Esophagus (tissue), 2 donors: ENCODE measurements around the gene SEMA4A. TPM values are rescaled to one million over a fixed set of nuclear protein-coding genes. Genes with fewer than 3 reads are reported as not detected.

Experiments
- H3K27ac ChIP-seq, 2 donors: one replicate each; pipeline ENCODE4 v1.5.1; 2013; ENCODE audit warnings: low read depth in 2 of 2, mild to moderate bottlenecking in 2 of 2, inconsistent platforms in 1 of 2, low read length in 1 of 2, moderate library complexity in 1 of 2
- H3K27me3 ChIP-seq, 2 donors: one replicate each; pipeline ENCODE4 v1.6.1; 2013; ENCODE audit warnings: low read length in 2 of 2, control low read depth in 1 of 2, mild to moderate bottlenecking in 1 of 2; ENCODE audit not compliant: insufficient read depth in 2 of 2, control insufficient read depth in 1 of 2
- H3K36me3 ChIP-seq, 2 donors: one replicate each; pipeline ENCODE4 v1.6.1; 2013; ENCODE audit warnings: low read length in 1 of 2; ENCODE audit not compliant: control insufficient read depth in 2 of 2, insufficient read depth in 2 of 2
- H3K4me1 ChIP-seq, 2 donors: one replicate each; pipeline ENCODE4 v1.6.1; 2013; ENCODE audit warnings: low read length in 1 of 2; ENCODE audit not compliant: control insufficient read depth in 2 of 2, insufficient read depth in 2 of 2
- H3K4me3 ChIP-seq, 2 donors: one replicate each; pipeline ENCODE4 v1.5.1; 2013; ENCODE audit warnings: low read length in 2 of 2, mild to moderate bottlenecking in 2 of 2, low read depth in 1 of 2, moderate library complexity in 1 of 2
- H3K9me3 ChIP-seq, 2 donors: one replicate each; pipeline ENCODE4 v1.6.1; 2013; ENCODE audit warnings: mild to moderate bottlenecking in 2 of 2, low read depth in 1 of 2, low read length in 1 of 2, moderate library complexity in 1 of 2; ENCODE audit not compliant: control insufficient read depth in 2 of 2, insufficient read depth in 1 of 2
- WGBS, 2 donors: extraction: QIAGEN DNeasy Blood & Tissue Kit; methylation state at CpG; one replicate each; pipeline ENCODE4 v1.1.7; 2013; 5-methylcytosine and 5-hydroxymethylcytosine counted together
- polyA plus RNA-seq, 2 donors: library from polyadenylated mRNA; stranded (reverse); fragments of 200-250 nt; gene quantifications; one replicate each; pipeline ENCODE4 v1.2.3, GENCODE V29; 2013
- donor health status: healthy with polysubstance abuse.
- donor health status: Bipolar disorder and iron deficiency.

SEMA4A gene
- polyA plus RNA-seq, 2 donors: 23.8 to 24.9 TPM

- Histone ChIP-seq H3K27ac (no peak overlapping the region), H3K4me3 (no peak overlapping the region), H3K27me3 (no peaks in the 10 kb centered on the region), H3K36me3 (peaks cover 5 to 11% of the 10 kb centered on the region in 2 donors), H3K9me3 (no peaks in the 10 kb centered on the region), H3K4me1 (peaks cover 0 to 2% of the 10 kb centered on the region in 2 donors)
- 88 to 91% methylated on average over 13 of the region's 13 CpGs for WGBS, 2 donors
Measured at GRCh38 chr1:156221986-156222692, 68.8 kb downstream of the SEMA4A start.

DNA sequence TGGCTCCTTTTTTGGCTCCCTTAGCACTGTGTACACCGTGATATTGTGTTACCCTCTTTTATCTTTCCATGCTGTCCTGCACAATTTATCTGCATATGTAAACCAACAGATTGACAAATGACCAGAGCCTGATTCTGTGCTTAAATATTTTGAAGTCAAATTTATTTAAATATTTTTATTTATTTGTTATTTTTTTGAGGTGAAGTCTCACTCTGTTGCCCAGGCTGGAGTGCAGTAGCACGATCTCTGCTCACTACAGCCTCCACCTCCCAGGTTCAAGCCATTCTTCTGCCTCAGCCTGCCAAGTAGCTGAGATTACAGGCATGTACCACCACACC, 72.3 kb downstream of the SEMA4A start:
- H3K27ac ChIP-seq: no peak overlapping the region
- H3K9me3 ChIP-seq: no peaks in the 10 kb centered on the region
- peaks cover 13 to 15% of the 10 kb centered on the region in 2 donors for H3K36me3 ChIP-seq
- H3K27me3 ChIP-seq: no peaks in the 10 kb centered on the region
- no peak overlapping the region for H3K4me3 ChIP-seq
- WGBS, 2 donors: 9 to 10% methylated on average over 2 of the region's 2 CpGs
- no peaks in the 10 kb centered on the region for H3K4me1 ChIP-seq

GRCh38 chr1:156226116-156226538, 72.7 kb downstream of the SEMA4A start:
- Histone ChIP-seq H3K27me3 (no peaks in the 10 kb centered on the region), H3K27ac (no peak overlapping the region), H3K9me3 (no peaks in the 10 kb centered on the region), H3K4me3 (no peak overlapping the region), H3K36me3 (peaks cover 11 to 14% of the 10 kb centered on the region in 2 donors), H3K4me1 (no peaks in the 10 kb centered on the region)
- WGBS, 2 donors: 63 to 76% methylated on average over 2 of the region's 2 CpGs

- WGBS, 2 donors: 91 to 95% methylated on average over 4 of the region's 4 CpGs
- Histone ChIP-seq H3K27me3 (no peaks in the 10 kb centered on the region), H3K4me1 (no peaks in the 10 kb centered on the region), H3K4me3 (no peak overlapping the region), H3K9me3 (no peaks in the 10 kb centered on the region), H3K36me3 (peaks cover 10 to 12% of the 10 kb centered on the region in 2 donors), H3K27ac (no peak overlapping the region)
Measured at GRCh38 chr1:156226782-156227181, 73.4 kb downstream of the SEMA4A start.

Other genes with a start within 250 kb of the SEMA4A start
- 10 to 100 TPM; 23.4 to 29.7 TPM for gene RIT1, start 242.2 kb upstream of the SEMA4A start, polyA plus RNA-seq
- 10 to 100 TPM; 11.9 to 29.6 TPM for gene KHDC4, start 219.2 kb upstream of the SEMA4A start, polyA plus RNA-seq
- gene RXFP4, start 211.9 kb upstream of the SEMA4A start, polyA plus RNA-seq: under 1 TPM; 0.04 to 0.08 TPM
- gene ARHGEF2, start 175.0 kb upstream of the SEMA4A start, polyA plus RNA-seq: 10 to 100 TPM; 15.9 to 26.6 TPM
- 100 to 1,000 TPM in 1 of 2 donors, 10 to 100 TPM in 1; 67.0 to 145 TPM for gene SSR2, start 132.6 kb upstream of the SEMA4A start, polyA plus RNA-seq
- gene UBQLN4, start 99.8 kb upstream of the SEMA4A start, polyA plus RNA-seq: 10 to 100 TPM; 18.3 to 21.0 TPM
- 100 to 1,000 TPM in 1 of 2 donors, 10 to 100 TPM in 1; 82.6 to 101 TPM for gene LAMTOR2, start 98.8 kb upstream of the SEMA4A start, polyA plus RNA-seq
- 100 to 1,000 TPM; 470 to 576 TPM for gene RAB25, start 92.4 kb upstream of the SEMA4A start, polyA plus RNA-seq
- under 1 TPM; 0.36 to 0.59 TPM for gene MEX3A, start 71.1 kb upstream of the SEMA4A start, polyA plus RNA-seq
- 100 to 1,000 TPM; 183 to 230 TPM for gene LMNA, start 38.9 kb upstream of the SEMA4A start, polyA plus RNA-seq
- gene SLC25A44, start 40.5 kb downstream of the SEMA4A start, polyA plus RNA-seq: 1 to 10 TPM; 4.4 to 8.8 TPM
- gene PMF1, start 59.4 kb downstream of the SEMA4A start, polyA plus RNA-seq: 10 to 100 TPM; 67.2 to 69.0 TPM
- under 1 TPM; 0.41 to 0.81 TPM for gene BGLAP, start 88.6 kb downstream of the SEMA4A start, polyA plus RNA-seq
- gene PAQR6, start 94.5 kb downstream of the SEMA4A start, polyA plus RNA-seq: 1 to 10 TPM; 3.1 to 7.7 TPM
- 10 to 100 TPM; 34.5 to 38.6 TPM for gene SMG5, start 129.2 kb downstream of the SEMA4A start, polyA plus RNA-seq
- gene TMEM79, start 130.7 kb downstream of the SEMA4A start, polyA plus RNA-seq: 100 to 1,000 TPM in 1 of 2 donors, 10 to 100 TPM in 1; 83.8 to 139 TPM
- gene GLMP, start 142.1 kb downstream of the SEMA4A start, polyA plus RNA-seq: 10 to 100 TPM; 20.9 to 32.4 TPM
- not detected for gene VHLL, start 145.7 kb downstream of the SEMA4A start, polyA plus RNA-seq
- 100 to 1,000 TPM in 1 of 2 donors, 10 to 100 TPM in 1; 61.2 to 149 TPM for gene CCT3, start 184.7 kb downstream of the SEMA4A start, polyA plus RNA-seq
- gene TSACC, start 184.9 kb downstream of the SEMA4A start, polyA plus RNA-seq: under 1 TPM; 0.33 to 0.40 TPM
- 1 to 10 TPM; 2.3 TPM for gene RHBG, start 215.6 kb downstream of the SEMA4A start, polyA plus RNA-seq